GM12872 (cell line): ENCODE data around the gene DFFB.

ENCODE experiments used
- CTCF ChIP-seq: IDR thresholded peaks from 3 replicates; pipeline ENCODE4 v1.5.1; 2011; ENCODE audit warnings: low read depth, mild to moderate bottlenecking, low read length, moderate library complexity; ENCODE audit not compliant: insufficient read depth

DFFB gene

GRCh38 chr1:3816331-3817137, 40.7 kb upstream of the DFFB start:
- no peak for TF ChIP-seq CTCF

- no peak for TF ChIP-seq CTCF
Measured at GRCh38 chr1:3817138-3817740, 40.0 kb upstream of the DFFB start.

- no peak for TF ChIP-seq CTCF
Measured at GRCh38 chr1:3817821-3818597, 39.3 kb upstream of the DFFB start.

GRCh38 chr1:3819771-3820200, 37.5 kb upstream of the DFFB start:
- TF ChIP-seq CTCF = no peak

- no peak for TF ChIP-seq CTCF
Measured at GRCh38 chr1:3820316-3820715, 37.0 kb upstream of the DFFB start.

- no peak for TF ChIP-seq CTCF
Measured at GRCh38 chr1:3821004-3821403, 36.3 kb upstream of the DFFB start.

GRCh38 chr1:3821447-3821846, 35.8 kb upstream of the DFFB start:
- no peak for TF ChIP-seq CTCF
